Nephron progenitor cell (in vitro differentiated cells): ENCODE measurements around the gene KRTAP16-1.

Experiments
- DNase-seq: peaks from one replicate; pipeline ENCODE4 v3.0.0; 2021
- H3K27ac Mint-ChIP-seq: 2 replicates; pipeline ENCODE4 v1.8.0; 2021; ENCODE audit warnings: mild to moderate bottlenecking, moderate library complexity, mixed read lengths
- H3K27me3 Mint-ChIP-seq: 2 replicates; pipeline ENCODE4 v1.8.0; 2021; ENCODE audit warnings: mild to moderate bottlenecking, low read depth, mixed read lengths; ENCODE audit not compliant: poor library complexity
- H3K36me3 Mint-ChIP-seq: 2 replicates; pipeline ENCODE4 v1.8.0; 2021; ENCODE audit warnings: low read depth, mixed read lengths
- H3K4me1 Mint-ChIP-seq: 2 replicates; pipeline ENCODE4 v1.8.0; 2021; ENCODE audit warnings: mixed read lengths
- H3K4me3 Mint-ChIP-seq: 2 replicates; pipeline ENCODE4 v1.8.0; 2021; ENCODE audit warnings: mild to moderate bottlenecking, moderate library complexity, mixed read lengths
- H3K9me3 Mint-ChIP-seq: 2 replicates; pipeline ENCODE4 v1.8.0; 2021; ENCODE audit warnings: mild to moderate bottlenecking, moderate library complexity, mixed read lengths
- TF ChIP-seq, protein P1 (sequence below): fragments of 200-600 bp; sonication (generic); IDR thresholded peaks from 2 replicates; pipeline ENCODE4 v1.5.0; 2021; ENCODE audit warnings: antibody characterized with exemption

KRTAP16-1 gene

DNA sequence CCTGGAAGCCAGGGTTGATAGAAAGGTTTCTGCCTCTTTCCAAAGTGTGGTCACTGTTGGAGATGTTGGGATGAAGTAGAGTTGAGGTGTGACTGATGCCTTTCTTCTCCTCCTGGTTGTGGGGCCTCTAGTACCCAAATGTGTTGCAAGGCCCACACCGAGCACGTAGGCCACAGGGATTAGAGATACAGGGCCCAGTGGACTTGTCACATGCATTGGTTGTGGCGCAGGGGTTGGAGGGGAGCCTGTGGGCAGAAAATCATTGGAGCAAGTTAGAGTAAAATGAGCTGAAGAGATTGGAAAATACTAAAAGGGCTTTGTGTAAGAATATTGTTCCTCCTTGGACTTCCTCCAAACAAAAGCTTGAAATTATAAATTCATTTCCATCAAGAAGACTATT is 36.9 kb upstream of the KRTAP16-1 start:
- Mint-ChIP-seq H3K9me3 (peaks cover 18% of the 10 kb centered on the region), H3K4me1 (peaks cover 7% of the 10 kb centered on the region), H3K4me3 (no peak overlapping the region), H3K27me3 (peaks cover 9% of the 10 kb centered on the region), H3K36me3 (peaks cover 5% of the 10 kb centered on the region), H3K27ac (no peak overlapping the region)
- no peak for DNase-seq
- TF ChIP-seq, protein P1, sequence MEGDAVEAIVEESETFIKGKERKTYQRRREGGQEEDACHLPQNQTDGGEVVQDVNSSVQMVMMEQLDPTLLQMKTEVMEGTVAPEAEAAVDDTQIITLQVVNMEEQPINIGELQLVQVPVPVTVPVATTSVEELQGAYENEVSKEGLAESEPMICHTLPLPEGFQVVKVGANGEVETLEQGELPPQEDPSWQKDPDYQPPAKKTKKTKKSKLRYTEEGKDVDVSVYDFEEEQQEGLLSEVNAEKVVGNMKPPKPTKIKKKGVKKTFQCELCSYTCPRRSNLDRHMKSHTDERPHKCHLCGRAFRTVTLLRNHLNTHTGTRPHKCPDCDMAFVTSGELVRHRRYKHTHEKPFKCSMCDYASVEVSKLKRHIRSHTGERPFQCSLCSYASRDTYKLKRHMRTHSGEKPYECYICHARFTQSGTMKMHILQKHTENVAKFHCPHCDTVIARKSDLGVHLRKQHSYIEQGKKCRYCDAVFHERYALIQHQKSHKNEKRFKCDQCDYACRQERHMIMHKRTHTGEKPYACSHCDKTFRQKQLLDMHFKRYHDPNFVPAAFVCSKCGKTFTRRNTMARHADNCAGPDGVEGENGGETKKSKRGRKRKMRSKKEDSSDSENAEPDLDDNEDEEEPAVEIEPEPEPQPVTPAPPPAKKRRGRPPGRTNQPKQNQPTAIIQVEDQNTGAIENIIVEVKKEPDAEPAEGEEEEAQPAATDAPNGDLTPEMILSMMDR: no peak

- Mint-ChIP-seq H3K36me3 (peaks cover 5% of the 10 kb centered on the region), H3K4me3 (no peak overlapping the region), H3K9me3 (peaks cover 18% of the 10 kb centered on the region), H3K4me1 (peaks cover 18% of the 10 kb centered on the region), H3K27me3 (peaks cover 6% of the 10 kb centered on the region), H3K27ac (peak overlapping the region; percentile 19)
- no peak for DNase-seq
- TF ChIP-seq, protein P1: no peak
Measured at GRCh38 chr17:41343029-41343428, 33.9 kb upstream of the KRTAP16-1 start.

DNA sequence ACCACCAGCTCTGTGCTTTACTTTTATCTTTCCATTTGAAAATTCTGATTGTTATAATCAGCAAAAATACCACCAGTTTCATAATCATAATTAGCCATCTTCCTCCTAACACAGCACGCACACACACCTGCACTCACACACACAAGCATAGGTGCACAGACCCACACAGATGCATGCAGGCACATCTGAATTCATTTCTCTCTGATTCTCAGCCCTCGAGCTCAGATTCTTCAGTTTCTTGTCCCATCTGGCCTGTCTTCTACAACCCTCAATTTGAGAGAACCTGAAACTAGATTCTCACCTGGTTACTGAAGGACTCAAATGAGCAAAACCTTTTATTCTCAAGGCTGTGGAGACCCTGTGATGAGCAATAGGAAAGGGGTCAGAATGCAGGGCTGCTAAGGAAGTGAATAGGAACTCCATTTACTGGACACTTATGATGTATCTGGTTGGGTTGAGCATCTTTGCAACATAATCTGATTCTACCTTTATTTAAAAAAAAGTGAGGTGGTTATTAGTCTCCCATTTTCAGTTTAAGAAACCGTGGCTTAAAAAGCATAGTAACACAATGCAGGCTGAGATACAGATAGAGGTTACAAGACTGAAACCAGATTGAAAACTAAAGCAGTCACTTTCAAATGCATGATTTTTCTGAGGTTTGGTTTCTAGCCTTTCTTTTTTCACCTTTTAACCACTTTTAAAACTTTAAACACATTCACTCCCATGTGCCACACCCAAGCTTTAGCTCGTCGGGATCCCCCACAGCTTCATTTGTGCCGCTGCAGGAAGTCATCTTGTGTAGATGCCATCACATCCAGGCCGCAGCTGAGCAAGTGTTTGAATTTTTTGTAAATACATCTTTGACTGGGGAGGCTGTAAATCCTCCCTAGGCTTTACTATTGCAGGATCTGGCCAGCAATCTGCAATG is 32.1 kb upstream of the KRTAP16-1 start:
- H3K4me3 Mint-ChIP-seq: no peak overlapping the region
- TF ChIP-seq, protein P1: no peak
- H3K9me3 Mint-ChIP-seq: peaks cover 18% of the 10 kb centered on the region
- no peak overlapping the region for H3K27ac Mint-ChIP-seq
- peaks cover 5% of the 10 kb centered on the region for H3K27me3 Mint-ChIP-seq
- no peak for DNase-seq
- H3K36me3 Mint-ChIP-seq: peaks cover 5% of the 10 kb centered on the region
- H3K4me1 Mint-ChIP-seq: peaks cover 18% of the 10 kb centered on the region

DNA sequence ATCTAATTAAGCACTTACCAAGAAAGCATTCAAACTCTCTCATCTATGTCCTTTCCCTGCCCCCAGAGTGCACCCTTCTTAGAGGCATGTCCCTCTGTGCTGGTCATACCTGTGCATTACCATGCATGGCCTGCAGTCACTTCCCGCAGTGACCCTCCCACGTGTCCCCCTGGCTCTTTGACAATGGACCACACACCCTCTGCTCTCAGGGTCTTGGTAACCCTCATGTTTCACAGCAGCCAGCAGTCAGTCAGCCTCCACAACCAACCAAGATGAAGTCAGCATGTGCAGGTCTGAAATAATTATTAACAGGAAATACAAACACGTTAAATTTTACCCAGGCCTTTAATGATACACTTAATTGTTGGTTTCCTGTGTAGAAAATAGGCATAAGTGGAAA is 31.4 kb upstream of the KRTAP16-1 start:
- Mint-ChIP-seq H3K27me3 (peaks cover 2% of the 10 kb centered on the region), H3K4me1 (peaks cover 18% of the 10 kb centered on the region), H3K36me3 (peaks cover 5% of the 10 kb centered on the region), H3K27ac (no peak overlapping the region), H3K9me3 (peaks cover 18% of the 10 kb centered on the region), H3K4me3 (no peak overlapping the region)
- DNase-seq: no peak
- TF ChIP-seq, protein P1: no peak

DNA sequence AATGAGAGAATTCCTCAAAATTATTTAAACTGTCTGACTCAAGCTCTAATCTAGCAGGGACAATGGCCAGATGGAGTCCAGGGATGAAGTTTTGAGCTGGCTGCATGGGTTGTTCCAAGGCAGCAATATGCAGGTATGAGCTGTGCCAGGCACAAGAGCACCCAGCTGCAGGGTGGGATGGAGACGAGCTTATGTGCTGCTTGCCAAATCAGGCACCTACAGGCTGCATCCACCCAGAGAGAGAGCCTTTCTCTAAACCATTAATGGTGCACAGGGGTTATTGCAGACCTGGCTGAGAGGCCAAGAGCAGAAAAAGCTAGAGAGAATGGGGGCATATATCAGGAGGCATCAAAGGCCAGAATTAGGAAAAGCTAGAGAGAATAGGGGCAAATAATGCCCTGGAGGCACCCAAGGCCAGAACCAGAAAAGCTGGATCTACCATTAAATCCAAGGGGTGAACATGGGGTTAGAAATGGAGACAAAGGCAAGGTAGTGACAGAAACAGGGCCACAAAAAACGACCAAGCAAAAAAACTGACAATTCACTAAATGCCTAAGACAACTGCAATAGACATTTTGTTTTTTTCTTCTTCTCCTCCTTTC is 30.6 kb upstream of the KRTAP16-1 start:
- TF ChIP-seq, protein P1: no peak
- H3K4me3 Mint-ChIP-seq: no peak overlapping the region
- H3K27me3 Mint-ChIP-seq: peaks cover 2% of the 10 kb centered on the region
- H3K36me3 Mint-ChIP-seq: peaks cover 5% of the 10 kb centered on the region
- no peak overlapping the region for H3K27ac Mint-ChIP-seq
- no peak for DNase-seq
- H3K9me3 Mint-ChIP-seq: peaks cover 18% of the 10 kb centered on the region
- peaks cover 18% of the 10 kb centered on the region for H3K4me1 Mint-ChIP-seq
